Stimulated activated CD8-positive, alpha-beta memory T cell treated with anti-CD3 and anti-CD28 coated beads, Interleukin-7, amount 100 ng/mL, for 1 hour (primary cell): ENCODE measurements around the gene TSEN15.
"Not testable (repeated sequence)": the region's sequence is repeated elsewhere in the genome, so short reads cannot be mapped to it uniquely, and the experiment has no call there.

Experiments
- DNase-seq, 2 donors: peaks; one replicate each; pipeline ENCODE4 v3.0.0-alpha.2; 2020; ENCODE audit warnings: low read depth in 2 of 2

TSEN15 gene

DNA sequence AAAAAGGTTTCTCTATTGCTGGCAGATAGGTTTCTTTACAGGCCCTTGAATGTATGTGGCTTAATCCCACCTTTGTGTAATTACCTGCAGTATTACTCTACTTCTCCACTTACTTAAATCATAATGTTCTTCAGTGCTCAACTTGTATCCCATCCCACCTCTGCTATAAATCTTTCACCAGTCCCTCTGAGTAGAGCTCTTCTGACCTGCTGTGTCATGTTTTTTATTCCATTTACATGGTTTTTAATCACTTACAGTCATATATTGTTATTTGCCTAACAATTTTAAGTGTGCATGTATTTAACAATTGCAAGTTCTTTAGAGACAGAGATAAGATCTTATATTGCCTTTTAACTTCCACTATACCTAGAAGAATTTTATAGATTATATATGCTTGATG is 2.4 kb downstream of the TSEN15 start:
- DNase-seq = no peak

DNA sequence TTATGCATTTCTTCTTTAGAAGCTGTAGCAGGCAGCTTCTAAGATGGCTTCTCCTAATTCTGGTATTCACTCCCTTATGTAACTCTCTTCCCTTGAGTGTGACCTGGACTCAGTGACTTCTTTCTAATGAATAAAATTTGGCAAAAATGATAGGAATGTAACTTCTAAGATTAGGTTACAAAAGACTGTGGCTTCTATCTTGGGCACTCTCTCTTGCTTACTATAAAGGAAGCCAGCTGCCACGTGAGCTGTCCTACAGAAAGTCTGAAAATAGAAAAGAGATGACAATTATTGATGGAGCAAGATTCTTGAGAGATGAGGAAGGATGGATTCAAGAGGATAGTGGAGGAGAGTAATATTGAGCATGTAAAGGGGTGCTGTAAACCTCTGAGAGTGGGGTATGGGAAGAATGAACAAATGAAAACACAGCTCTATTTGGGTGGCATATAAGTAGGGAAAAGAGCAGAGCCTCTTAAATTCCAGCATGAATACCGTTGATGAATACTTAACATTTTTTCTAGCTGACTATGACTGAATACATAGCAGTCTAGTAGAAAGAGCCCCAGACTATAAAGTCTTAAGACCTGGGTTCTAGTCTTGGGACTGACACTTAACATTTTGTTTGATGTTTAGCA is 5.5 kb downstream of the TSEN15 start:
- DNase-seq = no peak

DNA sequence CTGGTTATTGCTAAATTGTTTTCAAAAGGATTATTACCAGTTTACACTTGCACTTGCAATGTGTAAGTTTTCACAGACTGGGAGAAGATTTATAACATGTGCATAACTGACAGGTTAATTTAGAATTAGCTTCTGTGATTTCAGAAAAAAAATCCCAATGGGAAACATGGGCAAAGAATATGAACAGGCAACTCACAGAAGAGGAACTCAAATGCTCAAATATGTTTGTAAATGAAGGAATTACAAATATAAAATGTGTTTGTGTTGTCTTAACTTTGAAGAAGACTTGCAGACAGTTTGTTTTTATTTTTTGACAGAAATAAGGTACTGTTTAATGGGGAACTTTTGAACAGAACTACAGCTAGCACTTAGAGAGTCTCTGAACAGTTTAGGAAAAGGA is 8.4 kb downstream of the TSEN15 start:
- DNase-seq = no peak

DNA sequence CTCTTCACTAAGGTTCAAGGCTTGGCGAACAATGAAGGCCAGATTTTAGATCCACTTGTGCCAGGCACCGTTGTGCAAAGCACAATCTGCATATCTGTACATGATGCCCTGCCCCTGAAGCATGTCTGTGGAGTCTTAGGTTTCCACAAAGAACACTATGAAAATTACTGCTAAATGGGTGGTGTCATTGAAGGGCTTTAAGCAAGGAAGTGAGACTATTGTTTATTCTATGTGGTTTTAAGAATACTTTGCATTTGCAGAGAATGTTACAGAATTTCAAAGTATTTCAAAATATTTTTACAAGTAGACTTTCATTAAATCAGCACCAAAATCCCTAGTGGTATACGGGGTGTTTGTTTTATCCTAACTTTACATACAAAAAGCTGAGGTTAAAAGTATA is 8.8 kb downstream of the TSEN15 start:
- DNase-seq = no peak

DNA sequence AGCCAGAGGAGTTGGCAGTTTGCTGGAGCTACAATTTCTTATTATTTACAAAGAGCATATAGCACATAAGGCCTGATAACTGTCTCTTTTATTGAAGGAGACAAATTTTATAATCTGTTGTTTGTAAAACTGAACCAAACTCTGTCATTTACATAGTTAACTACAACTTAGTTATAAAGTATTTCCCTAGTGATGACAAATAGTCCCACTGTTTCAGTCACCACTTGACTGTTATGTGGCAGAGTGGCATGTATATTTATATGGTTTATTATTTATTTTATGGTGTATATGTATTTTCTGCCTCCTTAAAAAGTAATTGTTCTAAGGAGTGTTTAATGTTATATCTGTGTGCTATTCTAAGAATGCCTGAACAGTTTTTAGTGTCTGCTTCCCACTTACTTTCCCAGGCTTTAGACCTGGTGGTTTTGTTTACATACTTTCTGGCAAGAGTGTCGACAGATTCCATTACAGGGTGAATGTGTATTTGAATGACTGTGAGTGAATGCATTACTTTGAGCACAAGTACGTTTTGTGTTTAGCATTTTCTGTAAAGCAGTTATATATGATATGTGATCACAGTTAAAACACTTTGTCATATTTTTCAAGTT is 10.0 kb downstream of the TSEN15 start:
- no peak for DNase-seq

DNA sequence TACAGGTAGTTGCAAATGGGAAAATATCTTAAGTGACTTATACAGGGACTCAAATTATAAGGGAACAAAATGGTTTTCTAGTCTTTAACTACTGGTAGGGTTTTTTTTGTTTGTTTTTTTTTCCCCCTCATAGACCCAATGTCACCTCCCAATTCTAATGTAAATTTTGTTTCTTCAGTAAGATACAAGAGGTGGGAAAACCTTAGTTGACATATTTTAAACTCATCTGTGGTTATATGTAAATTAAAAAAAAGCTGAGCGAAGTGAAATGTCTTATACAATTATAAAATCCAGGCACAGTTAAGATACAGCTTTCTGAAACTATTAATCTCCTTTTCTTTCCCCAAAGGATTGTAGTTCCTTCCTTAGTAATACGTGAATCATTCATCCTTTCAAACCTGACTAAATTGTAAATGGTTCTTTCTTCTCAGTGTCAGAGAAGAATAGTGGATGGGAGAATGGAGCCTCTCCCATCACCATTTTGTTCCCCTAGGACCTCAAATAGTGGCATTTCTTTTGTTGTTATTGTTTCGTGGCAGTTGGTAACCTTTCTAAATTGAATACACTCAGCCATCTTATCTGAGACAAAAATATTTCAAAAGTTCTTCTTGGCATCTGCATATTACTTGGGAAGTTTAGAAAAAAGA is 11.2 kb downstream of the TSEN15 start:
- no peak for DNase-seq

DNA sequence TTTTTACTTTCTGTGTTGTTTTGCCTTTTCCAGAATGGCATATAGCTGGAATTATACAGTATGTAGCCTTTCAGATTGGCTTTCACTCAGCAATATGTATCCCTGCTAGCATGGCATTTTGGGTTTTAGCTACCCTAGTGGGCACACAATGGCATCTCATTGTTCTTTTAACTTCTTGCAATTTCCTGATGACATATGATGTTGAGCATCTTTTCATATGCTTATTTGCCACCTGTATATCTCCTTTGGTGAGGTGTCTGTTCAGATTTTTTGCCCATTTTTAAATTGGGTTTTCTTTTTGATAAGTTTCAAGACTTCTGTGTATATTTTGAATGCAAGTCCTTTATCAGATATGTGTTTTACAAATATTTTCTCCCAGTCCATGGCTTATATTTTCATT is 14.0 kb downstream of the TSEN15 start:
- DNase-seq = no peak

DNA sequence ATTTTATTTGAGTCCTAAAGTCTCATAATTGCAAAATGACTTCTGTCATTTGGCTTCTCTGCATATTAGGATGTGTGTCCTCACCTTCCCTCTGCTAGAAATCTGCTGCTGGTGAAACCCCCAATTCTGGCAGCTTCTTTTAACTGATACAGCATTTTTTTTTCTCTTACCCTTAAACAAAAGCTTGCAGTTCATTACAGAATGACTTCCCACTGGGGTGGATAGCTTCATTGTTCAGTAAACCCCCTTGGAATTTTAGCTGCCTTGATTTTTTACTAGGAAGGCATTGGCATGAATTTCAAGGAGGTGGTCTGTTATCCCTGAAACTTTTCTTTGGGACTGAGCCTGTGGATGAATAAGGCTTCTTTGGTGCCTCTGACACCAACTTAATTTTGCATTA is 16.8 kb downstream of the TSEN15 start:
- no peak for DNase-seq

DNA sequence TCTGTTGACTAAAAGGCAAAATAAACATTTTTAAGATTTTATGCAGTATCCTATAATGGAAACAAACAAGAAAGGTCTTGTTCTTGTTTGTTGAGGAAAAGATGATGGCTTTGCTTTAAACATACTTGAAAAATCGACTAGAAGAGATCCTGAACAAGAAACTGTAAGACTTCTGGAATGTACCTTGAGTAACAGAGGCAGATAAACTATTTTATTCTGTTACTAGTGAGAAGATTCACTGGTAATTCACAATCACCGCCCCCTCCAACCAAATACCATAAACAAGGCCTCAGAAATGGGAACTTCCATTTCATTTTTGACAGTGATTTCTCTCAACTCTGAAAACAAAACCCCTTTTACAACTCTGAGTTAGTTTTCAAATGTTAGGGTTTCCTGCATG is 18.1 kb downstream of the TSEN15 start:
- no peak for DNase-seq

DNA sequence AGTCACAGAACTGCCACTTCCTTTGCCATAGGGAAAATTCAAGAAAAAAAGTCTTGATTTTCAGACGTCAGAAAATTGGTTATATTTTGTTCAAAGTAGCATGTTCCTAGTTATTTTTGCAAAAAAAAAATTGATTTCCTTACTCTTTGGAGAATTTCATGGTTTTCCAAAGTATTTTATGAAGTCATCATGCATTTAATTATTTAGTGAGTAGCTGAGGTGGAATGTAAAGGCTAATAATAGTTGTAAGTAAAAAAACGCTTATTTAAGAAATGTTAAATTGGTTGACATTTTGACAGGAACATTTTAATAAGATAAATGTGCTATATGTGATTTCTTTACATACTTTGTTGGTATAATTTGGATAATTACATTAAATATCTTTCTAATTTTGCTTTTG is 20.8 kb downstream of the TSEN15 start:
- DNase-seq = no peak

DNA sequence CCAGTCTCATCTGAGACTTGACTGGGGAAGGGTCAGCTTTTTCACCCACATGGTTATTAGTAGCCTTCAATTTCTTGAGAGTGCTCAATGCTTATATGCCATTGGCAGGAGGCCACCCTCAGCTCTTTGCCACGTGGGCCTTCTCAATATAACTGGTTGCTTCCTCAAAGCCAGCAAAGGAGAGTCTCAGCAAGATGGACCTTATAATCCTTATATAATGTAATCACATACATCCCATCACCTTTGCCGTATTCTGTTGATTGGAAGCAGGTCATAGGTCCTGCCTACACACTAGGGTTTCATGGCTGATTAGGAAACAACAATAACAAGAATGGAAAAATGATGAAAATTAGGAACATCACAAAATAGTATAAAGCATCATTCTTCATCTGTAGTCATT is 22.9 kb downstream of the TSEN15 start:
- DNase-seq = no peak

DNA sequence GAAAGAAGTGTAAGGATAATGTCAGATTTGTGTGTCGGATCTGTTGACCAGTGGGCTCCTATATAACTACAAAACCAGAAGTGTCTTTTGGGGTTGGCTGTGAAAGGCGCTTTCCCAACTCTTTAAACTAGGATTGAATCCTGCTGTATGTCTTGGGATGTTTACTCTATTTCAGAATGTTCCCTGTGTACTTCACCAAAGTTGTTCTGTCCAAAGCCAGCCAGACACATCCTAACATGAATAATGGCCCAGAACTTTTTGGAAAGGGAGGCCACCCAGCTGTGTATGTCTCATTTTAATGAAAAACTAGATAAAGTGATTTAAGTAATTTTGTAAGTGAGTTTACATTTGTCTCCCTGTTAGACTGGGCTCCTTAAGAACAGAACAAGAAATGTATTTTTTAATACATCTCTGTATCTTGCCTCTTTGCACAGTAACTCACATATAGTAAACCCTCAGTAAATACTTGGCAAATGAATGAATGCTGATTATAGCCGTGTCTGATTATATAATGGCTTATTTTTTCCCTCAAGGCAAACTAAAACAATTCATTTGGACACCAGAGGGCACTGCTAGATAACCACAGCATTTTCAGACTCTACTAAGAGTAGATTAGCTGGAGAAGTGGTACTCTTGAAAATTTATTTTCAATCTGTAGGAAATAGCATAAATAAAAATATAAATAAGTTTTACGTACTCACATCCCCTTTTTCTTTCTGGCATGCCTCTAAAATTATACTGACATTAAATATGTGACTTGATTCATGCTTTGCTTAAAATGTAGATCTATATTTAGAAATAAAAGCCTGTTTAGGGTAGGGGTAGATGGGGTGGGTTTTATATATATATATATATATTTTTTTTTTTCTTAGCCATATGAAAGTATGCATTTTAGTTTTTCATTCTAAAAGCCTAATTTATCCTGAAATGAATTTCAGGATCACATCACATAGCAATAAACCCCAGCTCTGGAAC is 23.8 kb downstream of the TSEN15 start:
- DNase-seq = no peak

DNA sequence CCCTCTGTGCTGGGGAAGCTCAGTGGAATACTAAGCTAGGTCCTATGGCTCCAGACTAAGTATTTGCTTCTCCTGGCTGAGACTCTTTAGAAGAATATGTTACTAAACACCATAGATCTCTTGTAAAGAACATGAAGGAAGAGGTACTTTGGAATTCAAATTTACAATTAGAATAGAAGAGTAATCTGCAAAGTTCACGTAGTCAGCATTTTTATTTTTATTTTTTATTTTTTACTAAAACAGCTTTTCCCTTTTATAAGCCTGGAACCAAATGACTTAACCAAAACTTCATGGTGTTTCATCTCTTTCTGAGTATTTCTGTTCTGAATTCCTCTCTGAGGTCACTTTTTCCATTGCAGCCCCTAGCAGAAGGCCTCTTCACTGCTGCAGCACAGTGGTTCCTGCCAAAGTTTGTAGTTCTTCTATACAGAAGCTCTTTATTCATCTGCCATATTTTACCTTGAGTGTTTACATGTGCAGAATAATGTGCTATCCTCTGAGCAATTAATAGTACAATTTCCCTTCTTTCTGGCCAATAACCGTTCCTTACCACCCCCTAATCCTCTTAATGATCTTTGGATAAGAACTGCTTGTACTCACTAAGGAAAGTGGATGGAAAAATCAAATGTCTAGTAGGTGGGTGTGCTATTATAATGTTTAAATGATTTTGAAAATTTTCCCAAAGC is 27.2 kb downstream of the TSEN15 start:
- DNase-seq = no peak

DNA sequence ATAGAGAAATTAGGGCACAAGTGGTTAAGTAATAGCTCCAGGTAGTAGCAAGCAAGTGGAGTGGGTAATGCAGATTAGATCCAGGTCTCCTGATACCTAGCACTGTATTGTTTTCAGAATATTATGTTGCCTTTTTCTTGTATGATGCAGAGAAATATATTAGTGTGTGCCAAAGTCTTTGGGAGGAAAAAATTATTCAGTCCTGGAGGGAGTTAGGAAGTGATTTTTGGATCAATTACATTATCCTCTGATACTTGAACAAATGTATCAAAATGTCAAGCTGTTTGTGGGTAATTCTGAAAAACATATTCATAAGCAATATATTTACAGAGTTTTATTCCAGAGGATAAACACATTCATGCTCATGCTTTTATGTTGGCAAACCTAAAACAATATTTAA is 28.8 kb downstream of the TSEN15 start:
- no peak for DNase-seq

DNA sequence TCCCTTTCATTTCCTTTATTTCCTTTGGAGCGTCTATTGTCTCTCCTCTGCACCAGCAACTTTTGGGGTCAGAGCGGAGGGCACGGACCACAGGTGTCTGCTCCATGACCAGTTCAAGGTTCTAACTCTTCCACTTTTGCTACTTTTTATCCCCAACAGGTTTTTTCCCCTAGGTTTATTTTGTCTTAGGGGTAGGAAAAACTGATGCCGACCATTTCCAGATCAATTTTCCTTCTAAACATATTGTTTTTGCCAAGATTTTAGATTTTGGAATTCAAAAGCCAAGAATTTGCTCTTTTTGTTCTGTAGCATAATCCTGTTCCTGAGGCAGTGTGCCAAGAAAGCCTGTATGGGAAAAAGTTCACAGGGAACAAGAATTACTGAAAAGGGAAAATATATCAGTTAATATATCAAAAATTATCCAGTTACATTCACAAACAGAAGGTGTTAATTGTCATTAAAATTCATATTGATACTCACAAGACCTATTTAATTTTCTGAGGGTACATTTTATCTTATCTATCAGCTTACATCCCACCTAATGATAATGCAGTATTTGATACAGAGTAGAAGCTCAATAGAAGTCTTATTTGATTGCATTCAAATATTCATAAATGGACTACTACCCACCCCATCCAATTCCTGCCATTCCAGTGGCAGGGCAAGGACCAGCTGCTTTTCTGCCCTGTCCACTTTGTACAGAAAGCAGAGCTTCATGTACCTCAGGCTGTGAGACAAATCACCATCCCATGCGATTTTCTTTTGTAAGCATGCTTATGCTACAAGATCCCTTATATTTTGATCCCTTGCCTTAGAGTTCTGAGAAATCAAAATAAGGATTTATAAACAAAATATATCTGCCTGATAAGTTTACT is 31.2 kb downstream of the TSEN15 start:
- no peak for DNase-seq

DNA sequence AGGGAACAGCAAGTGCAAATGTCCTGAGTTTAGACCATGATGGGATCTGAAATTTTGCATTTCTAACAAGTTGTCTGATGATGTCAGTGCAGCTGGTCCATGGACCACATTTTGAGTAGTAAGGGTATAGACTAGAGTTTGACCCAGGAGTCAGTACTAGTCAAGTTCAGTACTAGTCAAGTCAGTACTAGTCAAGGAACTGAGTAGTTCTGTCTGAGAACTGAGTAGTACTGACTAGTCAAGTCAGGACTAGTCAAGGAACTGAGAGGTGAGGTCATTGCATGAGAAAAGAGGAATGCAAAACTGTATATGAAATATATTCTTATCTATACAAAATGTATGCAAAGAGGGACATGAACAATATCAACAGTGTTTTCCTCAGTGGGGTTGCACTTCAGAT is 34.1 kb downstream of the TSEN15 start:
- DNase-seq = no peak

DNA sequence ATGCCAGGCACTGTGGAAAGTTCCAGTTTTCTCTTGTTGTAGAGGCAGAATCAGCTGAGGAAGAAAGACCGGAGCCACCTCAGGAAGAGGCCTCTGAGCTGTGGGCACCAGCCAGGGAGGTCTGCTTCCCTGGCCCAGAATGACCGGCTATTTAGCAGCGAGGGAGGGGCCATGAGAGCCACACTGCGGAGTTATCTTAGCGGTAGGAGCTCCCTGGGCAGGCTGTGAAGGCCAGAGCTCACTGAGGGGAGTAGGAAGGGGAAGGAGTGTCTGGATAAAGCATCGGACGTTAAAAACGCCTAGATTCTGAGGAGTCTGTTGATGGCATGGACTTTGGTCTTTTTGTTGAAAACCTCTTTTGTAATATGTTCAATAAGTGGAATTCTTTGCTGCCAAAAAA is 36.5 kb downstream of the TSEN15 start:
- no peak for DNase-seq

DNA sequence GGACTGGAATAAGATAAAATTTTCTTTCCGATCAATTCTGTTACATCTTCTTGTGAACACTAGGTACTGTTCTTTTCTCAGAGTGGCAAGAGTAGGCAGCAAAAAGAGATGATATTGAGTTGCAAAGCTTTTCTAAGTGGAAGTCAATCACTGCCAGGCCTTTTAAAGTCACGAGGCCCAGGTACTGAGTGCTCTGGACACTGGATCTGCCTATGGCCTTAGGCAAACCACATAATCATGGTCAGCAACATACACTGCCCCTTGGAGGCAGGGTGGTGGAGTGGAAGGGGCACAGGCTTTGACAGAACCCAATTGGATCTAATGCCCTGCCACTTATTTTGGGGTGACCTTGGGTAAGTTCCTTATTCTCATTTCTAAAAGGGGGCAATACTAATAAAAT is 41.5 kb downstream of the TSEN15 start:
- no peak for DNase-seq

DNA sequence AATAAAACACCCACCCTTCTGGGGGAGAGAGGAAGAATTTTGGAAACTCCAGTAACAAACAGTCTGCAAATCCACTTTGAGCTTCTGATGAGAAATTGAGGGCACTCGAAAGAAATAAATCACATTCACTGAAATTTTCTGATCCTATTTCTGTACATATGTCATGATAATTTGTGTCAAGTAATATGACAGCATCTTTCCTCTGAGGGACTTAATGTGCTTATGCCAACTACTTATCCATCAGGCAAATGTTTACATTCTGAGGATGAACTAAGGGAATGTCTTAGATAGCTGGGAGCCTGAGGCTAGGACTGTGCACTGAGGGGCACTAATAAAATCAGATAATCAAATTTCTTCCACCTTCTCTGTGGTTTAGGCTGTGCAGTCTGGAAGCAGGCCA is 44.5 kb downstream of the TSEN15 start:
- DNase-seq = no peak

DNA sequence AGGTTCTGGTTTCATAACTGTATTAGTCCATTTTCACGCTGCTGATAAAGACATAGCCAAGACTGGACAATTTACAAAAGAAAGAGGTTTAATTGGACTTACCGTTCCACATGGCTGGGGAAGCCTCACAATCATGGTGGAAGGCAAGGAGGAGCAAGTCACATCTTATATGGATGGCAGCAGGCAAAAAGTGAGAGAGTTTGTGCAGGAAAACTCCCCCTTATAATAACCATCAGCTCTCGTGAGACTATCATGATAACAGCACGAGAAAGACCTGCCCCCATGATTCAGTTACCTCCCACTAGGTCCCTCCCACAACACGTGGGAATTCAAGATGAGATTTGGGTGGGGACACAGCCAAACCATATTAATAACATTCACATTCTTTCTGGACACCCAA is 45.0 kb downstream of the TSEN15 start:
- DNase-seq = not testable (repeated sequence)

DNA sequence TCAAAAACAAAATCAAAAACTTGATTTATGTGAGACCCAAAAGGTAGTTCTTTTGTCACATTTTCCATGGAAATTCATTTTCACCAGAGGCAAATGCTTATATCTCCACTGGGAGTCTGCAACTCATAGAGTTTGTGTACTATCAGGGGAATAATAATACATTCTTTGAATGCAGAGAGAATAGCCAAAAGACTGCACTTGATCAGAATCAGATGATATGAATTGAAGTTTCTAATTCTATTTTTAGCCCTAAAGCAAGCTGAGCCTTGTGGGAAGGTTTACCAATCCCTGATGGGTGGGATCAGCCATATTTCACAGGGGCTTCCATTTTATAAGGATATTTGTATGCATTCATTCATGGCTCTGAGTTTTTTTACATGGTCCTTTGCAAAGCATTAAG is 49.6 kb downstream of the TSEN15 start:
- no peak for DNase-seq
